ENCODE results near the gene CERS3. TPM values are rescaled to one million over a fixed set of nuclear protein-coding genes. Genes with fewer than 3 reads are reported as not detected.

Gene CERS3
- polyA plus RNA-seq, 3 donors, result 0.04 TPM; not detected in 2

DNA sequence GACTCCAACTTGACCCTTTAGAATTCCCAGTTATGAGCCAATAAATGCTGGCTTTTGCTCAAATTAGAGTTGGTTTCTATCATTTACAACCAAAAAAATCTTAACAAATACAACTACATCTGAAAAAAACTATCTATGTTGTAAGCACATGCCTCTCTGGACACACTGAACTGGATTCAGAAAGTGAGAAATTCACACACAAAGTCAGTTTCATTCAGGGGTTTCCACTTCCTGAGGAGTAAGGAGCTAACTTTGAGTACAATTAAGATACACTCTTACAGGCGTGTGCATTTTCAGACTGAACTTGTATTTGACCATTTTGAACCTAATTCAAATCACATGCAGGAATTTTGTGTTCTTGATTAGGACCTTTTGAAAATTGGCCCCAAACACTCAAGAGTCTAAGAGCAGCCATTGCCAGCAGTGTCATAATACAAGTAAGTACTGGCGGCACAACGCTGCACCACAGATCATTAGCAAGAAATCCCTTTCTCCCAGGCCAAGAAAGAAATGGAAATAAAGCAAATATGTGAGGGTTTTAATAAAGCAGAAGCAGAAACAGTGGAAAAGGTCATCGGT, 42.1 kb upstream of the CERS3 start:
- TF ChIP-seq, protein P1, sequence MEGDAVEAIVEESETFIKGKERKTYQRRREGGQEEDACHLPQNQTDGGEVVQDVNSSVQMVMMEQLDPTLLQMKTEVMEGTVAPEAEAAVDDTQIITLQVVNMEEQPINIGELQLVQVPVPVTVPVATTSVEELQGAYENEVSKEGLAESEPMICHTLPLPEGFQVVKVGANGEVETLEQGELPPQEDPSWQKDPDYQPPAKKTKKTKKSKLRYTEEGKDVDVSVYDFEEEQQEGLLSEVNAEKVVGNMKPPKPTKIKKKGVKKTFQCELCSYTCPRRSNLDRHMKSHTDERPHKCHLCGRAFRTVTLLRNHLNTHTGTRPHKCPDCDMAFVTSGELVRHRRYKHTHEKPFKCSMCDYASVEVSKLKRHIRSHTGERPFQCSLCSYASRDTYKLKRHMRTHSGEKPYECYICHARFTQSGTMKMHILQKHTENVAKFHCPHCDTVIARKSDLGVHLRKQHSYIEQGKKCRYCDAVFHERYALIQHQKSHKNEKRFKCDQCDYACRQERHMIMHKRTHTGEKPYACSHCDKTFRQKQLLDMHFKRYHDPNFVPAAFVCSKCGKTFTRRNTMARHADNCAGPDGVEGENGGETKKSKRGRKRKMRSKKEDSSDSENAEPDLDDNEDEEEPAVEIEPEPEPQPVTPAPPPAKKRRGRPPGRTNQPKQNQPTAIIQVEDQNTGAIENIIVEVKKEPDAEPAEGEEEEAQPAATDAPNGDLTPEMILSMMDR (IDR thresholded peaks at IDR 0.05), result no peak
- Mint-ChIP-seq H3K36me3 (peaks cover 50 to 61% of the 10 kb centered on the region in 2 donors), H3K4me1 (peaks cover 1% of the 10 kb centered on the region), H3K9me3 (no peaks in the 10 kb centered on the region), H3K27me3 (ENCODE audit: low read depth in 3 of 3) (no peaks in the 10 kb centered on the region), H3K27ac (peak overlapping the region in 1 of 7 donors; percentile 54), H3K4me3 (no peak overlapping the region)
- H3K4me1 ChIP-seq (ENCODE audit: control insufficient read depth in 1 of 2, insufficient read depth in 2 of 2, low read length in 2 of 2), result peaks cover 2 to 4% of the 10 kb centered on the region in 2 donors
- H3K9ac ChIP-seq (ENCODE audit: insufficient read depth, low read length, poor library complexity, severe bottlenecking), result no peak overlapping the region
- no peak overlapping the region for H3K4me3 ChIP-seq (replicated peaks in 1 of 3; ENCODE audit: low read depth in 2 of 3, low read length in 3 of 3)
- intact Hi-C loops (cut with micrococcal nuclease), result loop anchor here (5.0 kb wide), 2 partner anchors 224 to 229 kb away; partner anchors contain the start of gene ADAMTS17 (in 1 of the 2)
- no peaks in the 10 kb centered on the region for H3K9me3 ChIP-seq (replicated peaks in 1 of 2; ENCODE audit: control insufficient read depth in 1 of 2, insufficient read depth in 1 of 2, low read length in 2 of 2)
- no peak overlapping the region for H2AFZ ChIP-seq (ENCODE audit: insufficient read depth, low read depth, low read length, poor library complexity, severe bottlenecking)
- peaks cover 23 to 62% of the 10 kb centered on the region in 2 donors for H3K36me3 ChIP-seq (replicated peaks in 1 of 2; ENCODE audit: control insufficient read depth in 1 of 2, insufficient read depth in 2 of 2, low read length in 2 of 2)
- WGBS (ENCODE audit: insufficient coverage), result no CpG with 5 or more reads among the region's 4 CpGs
- H3K27ac ChIP-seq (ENCODE audit: low read depth in 1 of 2, low read length in 2 of 2), result no peak overlapping the region
- DNase-seq, result no peak
- no peaks in the 10 kb centered on the region for H3K27me3 ChIP-seq (ENCODE audit: control insufficient read depth in 2 of 2, insufficient read depth in 2 of 2, low read length in 2 of 2)
- H3K79me2 ChIP-seq (ENCODE audit: insufficient read depth, low read length), result no peaks in the 10 kb centered on the region
- H4K20me1 ChIP-seq (ENCODE audit: insufficient read depth, low read length), result no peaks in the 10 kb centered on the region
- no peak overlapping the region for H3K4me2 ChIP-seq (replicated peaks; ENCODE audit: extremely low read depth, low read length, poor library complexity, severe bottlenecking)

DNA sequence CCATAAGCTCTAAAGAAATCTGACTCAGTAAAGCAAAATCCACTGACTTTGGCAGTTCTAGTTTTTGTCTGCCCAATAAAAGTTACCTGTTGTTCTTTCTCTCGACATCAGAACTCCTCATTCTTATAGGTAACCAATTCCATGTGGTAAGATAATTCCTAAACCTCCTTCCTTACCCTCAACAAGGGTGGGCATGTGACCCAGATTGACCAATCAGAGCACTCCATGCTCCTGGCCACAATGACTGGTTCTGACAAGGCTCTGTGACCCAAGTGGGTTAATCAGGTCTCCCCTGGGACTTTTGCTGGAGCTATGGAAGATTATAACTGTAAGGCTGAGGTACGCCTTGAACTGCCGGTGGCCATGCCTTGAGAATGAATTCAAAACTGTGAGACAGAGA, 41.5 kb upstream of the CERS3 start:
- no peaks in the 10 kb centered on the region for H3K9me3 Mint-ChIP-seq

More for the DNA sequence above, 41.5 kb upstream of the CERS3 start:
- Histone ChIP-seq H3K79me2 (ENCODE audit: insufficient read depth, low read length) (no peaks in the 10 kb centered on the region), H3K27ac (ENCODE audit: low read depth in 1 of 2, low read length in 2 of 2) (no peak overlapping the region), H3K27me3 (ENCODE audit: control insufficient read depth in 2 of 2, insufficient read depth in 2 of 2, low read length in 2 of 2) (no peaks in the 10 kb centered on the region), H2AFZ (ENCODE audit: insufficient read depth, low read depth, low read length, poor library complexity, severe bottlenecking) (no peak overlapping the region), H3K4me3 (replicated peaks in 1 of 3; ENCODE audit: low read depth in 2 of 3, low read length in 3 of 3) (no peak overlapping the region), H3K9ac (ENCODE audit: insufficient read depth, low read length, poor library complexity, severe bottlenecking) (no peak overlapping the region), H3K4me2 (replicated peaks; ENCODE audit: extremely low read depth, low read length, poor library complexity, severe bottlenecking) (no peak overlapping the region), H4K20me1 (ENCODE audit: insufficient read depth, low read length) (no peaks in the 10 kb centered on the region), H3K36me3 (replicated peaks in 1 of 2; ENCODE audit: control insufficient read depth in 1 of 2, insufficient read depth in 2 of 2, low read length in 2 of 2) (peaks cover 23 to 62% of the 10 kb centered on the region in 2 donors), H3K9me3 (replicated peaks in 1 of 2; ENCODE audit: control insufficient read depth in 1 of 2, insufficient read depth in 1 of 2, low read length in 2 of 2) (no peaks in the 10 kb centered on the region), H3K4me1 (ENCODE audit: control insufficient read depth in 1 of 2, insufficient read depth in 2 of 2, low read length in 2 of 2) (peaks cover 7 to 9% of the 10 kb centered on the region in 2 donors)
- DNase-seq, result no peak
- H3K36me3 Mint-ChIP-seq, result peaks cover 48 to 56% of the 10 kb centered on the region in 2 donors
- WGBS (ENCODE audit: insufficient coverage), result no CpG with 5 or more reads among the region's 3 CpGs
- H3K27ac Mint-ChIP-seq, result no peak overlapping the region
- no peaks in the 10 kb centered on the region for H3K27me3 Mint-ChIP-seq (ENCODE audit: low read depth in 3 of 3)
- H3K4me3 Mint-ChIP-seq, result no peak overlapping the region
- peaks cover 6% of the 10 kb centered on the region for H3K4me1 Mint-ChIP-seq
- intact Hi-C loops (cut with micrococcal nuclease), result loop anchor here (5.0 kb wide), 2 partner anchors 223 to 228 kb away; partner anchors contain the start of gene ADAMTS17 (in 1 of the 2)
- TF ChIP-seq, protein P1 (IDR thresholded peaks at IDR 0.05), result no peak
